Kidney (tissue), 14 donors: ENCODE data around the gene WDR77. TPM values are rescaled to one million over a fixed set of nuclear protein-coding genes. Genes with fewer than 3 reads are reported as not detected.

Source experiments
- DNase-seq, 5 donors: peaks; one replicate each; pipeline ENCODE4 v3.0.0-alpha.2; 2013 to 2020
- FAIRE-seq: peaks from 2 replicates; lab custom pipeline; 2012; peaks lifted over from hg19 to GRCh38; lab: Jason Lieb, UNC
- H3K27ac ChIP-seq, 2 donors: one replicate each; pipeline ENCODE4 v1.7.0; 2013; ENCODE audit warnings: low read depth in 2 of 2, low read length in 2 of 2, inconsistent platforms in 1 of 2
- H3K27me3 ChIP-seq: one replicate; pipeline ENCODE4 v1.7.1; 2013; ENCODE audit warnings: low read length, inconsistent platforms; ENCODE audit not compliant: control insufficient read depth, insufficient read depth
- H3K36me3 ChIP-seq, 3 donors: one replicate each; pipeline versions ENCODE4 v1.7.0 to v1.7.1; 2013; ENCODE audit warnings: low read length in 3 of 3, control low read depth in 1 of 3, inconsistent platforms in 1 of 3; ENCODE audit not compliant: insufficient read depth in 3 of 3, control insufficient read depth in 2 of 3
- H3K4me1 ChIP-seq, 3 donors: one replicate each; pipeline versions ENCODE4 v1.7.0 to v1.7.1; 2013; ENCODE audit warnings: low read length in 3 of 3, inconsistent platforms in 1 of 3, low read depth in 1 of 3; ENCODE audit not compliant: control insufficient read depth in 2 of 3, insufficient read depth in 2 of 3
- H3K4me3 ChIP-seq, 3 donors: one replicate each; pipeline versions ENCODE4 v1.7.0 to v1.8.1; 2013; ENCODE audit warnings: low read length in 3 of 3, control low read depth in 1 of 3, inconsistent platforms in 1 of 3
- H3K9ac ChIP-seq, 3 donors: one replicate each; pipeline versions ENCODE4 v1.7.0 to v1.7.1; 2013; ENCODE audit warnings: low read length in 3 of 3, control low read depth in 1 of 3, inconsistent platforms in 1 of 3
- H3K9me3 ChIP-seq, 3 donors: one replicate each; pipeline versions ENCODE4 v1.7.0 to v1.7.1; 2013; ENCODE audit warnings: low read length in 3 of 3, control low read depth in 1 of 3, inconsistent platforms in 1 of 3; ENCODE audit not compliant: control insufficient read depth in 2 of 3, insufficient read depth in 1 of 3
- intact Hi-C: fragments of 100-400 bp; cut with DNase I; formaldehyde crosslinking; loops from one replicate; pipeline ENCODE4 v1.11.1; 2022
- polyA plus RNA-seq: library from polyadenylated mRNA; stranded (reverse); fragments of 350-450 nt; fragmentation: Illumina TruSeq; extraction: RNeasy Lipid Tissue Mini Kit (QIAGEN cat#74804); gene quantifications from one replicate; pipeline ENCODE4 v1.2.3, GENCODE V29; 2014; ENCODE audit warnings: low read depth, low replicate concordance; ENCODE audit not compliant: insufficient read depth
- total RNA-seq: library from RNA; stranded (reverse); fragmentation: NEBNext Ultra II Directional; extraction: Animal tissue kit (Norgen Biotek cat#: 25700); gene quantifications from one replicate; pipeline ENCODE4 v1.2.1, GENCODE V29; 2021
- TF ChIP-seq, protein P1 (sequence below): IDR thresholded peaks from 3 replicates; pipeline ENCODE4 v1.5.1; 2012; ENCODE audit warnings: mild to moderate bottlenecking, moderate library complexity, borderline replicate concordance; ENCODE audit not compliant: insufficient read depth; ENCODE audit errors: extremely low read depth
- donor health status: control.
- donor health status: control.
- donor health status: control.
- donor health status: control.
- donor health status: control.
- donor health status: DM: yes; HTN: yes; CAD: no.
- donor health status: Normal renal cell carcinoma (clear cell type).

WDR77 gene
- total and polyA plus RNA-seq, 2 donors from 2014 or later: 26.5 to 28.2 TPM

DNA sequence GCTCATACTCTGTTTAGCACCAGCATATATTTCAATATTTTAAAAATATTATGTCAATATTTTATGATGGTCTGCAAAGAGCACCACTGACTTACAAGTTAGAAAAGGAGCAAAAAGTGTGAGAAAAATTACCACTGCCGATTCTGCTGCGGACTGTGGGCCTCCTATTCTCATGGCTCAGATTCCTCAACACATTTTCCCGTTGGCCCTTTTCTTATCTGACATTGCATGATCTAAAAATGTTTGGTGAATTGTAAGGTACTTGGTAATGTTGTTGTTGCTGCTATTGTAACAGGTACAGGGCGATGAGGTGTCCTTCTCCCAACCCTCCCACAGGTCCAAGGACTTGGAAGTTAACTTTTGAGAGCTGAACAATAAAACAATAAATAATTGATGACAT, 25.5 kb upstream of the WDR77 start:
- Histone ChIP-seq H3K36me3 (peaks cover 0 to 7% (median 6%) of the 10 kb centered on the region in 3 donors), H3K9ac (no peak overlapping the region), H3K4me1 (no peaks in the 10 kb centered on the region), H3K27ac (no peak overlapping the region), H3K27me3 (no peaks in the 10 kb centered on the region), H3K4me3 (no peak overlapping the region), H3K9me3 (no peaks in the 10 kb centered on the region)
- TF ChIP-seq, protein P1, sequence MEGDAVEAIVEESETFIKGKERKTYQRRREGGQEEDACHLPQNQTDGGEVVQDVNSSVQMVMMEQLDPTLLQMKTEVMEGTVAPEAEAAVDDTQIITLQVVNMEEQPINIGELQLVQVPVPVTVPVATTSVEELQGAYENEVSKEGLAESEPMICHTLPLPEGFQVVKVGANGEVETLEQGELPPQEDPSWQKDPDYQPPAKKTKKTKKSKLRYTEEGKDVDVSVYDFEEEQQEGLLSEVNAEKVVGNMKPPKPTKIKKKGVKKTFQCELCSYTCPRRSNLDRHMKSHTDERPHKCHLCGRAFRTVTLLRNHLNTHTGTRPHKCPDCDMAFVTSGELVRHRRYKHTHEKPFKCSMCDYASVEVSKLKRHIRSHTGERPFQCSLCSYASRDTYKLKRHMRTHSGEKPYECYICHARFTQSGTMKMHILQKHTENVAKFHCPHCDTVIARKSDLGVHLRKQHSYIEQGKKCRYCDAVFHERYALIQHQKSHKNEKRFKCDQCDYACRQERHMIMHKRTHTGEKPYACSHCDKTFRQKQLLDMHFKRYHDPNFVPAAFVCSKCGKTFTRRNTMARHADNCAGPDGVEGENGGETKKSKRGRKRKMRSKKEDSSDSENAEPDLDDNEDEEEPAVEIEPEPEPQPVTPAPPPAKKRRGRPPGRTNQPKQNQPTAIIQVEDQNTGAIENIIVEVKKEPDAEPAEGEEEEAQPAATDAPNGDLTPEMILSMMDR: no peak
- intact Hi-C loops: no loop called here
- no peak for FAIRE-seq
- no peak for DNase-seq

DNA sequence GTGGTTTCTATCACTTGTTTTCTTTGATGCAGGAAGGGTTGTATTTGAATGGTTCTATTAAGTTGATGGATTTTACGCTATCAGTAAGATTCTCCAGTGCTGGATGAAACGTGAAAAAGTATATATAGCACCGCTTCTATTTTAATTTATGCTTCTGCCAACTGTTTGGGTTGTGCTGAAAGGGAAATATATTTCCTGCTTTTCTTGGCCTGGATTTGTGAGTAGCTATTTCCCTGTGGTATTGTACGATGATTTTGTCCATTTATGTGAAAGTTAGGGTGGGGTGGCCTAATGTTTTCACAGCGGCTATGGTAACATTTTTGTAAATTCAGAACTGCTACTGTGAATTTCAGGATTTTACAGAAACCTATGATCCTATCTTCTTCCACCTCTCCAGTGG, 25.1 kb upstream of the WDR77 start:
- peak overlapping the region in 1 of 2 donors; percentile 32 for H3K27ac ChIP-seq
- intact Hi-C loops: no loop called here
- H3K4me3 ChIP-seq: peak overlapping the region in 1 of 3 donors; percentile 10
- H3K9me3 ChIP-seq: no peaks in the 10 kb centered on the region
- FAIRE-seq: no peak
- no peaks in the 10 kb centered on the region for H3K27me3 ChIP-seq
- H3K36me3 ChIP-seq: peaks cover 0 to 9% (median 8%) of the 10 kb centered on the region in 3 donors
- TF ChIP-seq, protein P1: no peak
- no peak for DNase-seq
- no peak overlapping the region for H3K9ac ChIP-seq
- no peaks in the 10 kb centered on the region for H3K4me1 ChIP-seq

DNA sequence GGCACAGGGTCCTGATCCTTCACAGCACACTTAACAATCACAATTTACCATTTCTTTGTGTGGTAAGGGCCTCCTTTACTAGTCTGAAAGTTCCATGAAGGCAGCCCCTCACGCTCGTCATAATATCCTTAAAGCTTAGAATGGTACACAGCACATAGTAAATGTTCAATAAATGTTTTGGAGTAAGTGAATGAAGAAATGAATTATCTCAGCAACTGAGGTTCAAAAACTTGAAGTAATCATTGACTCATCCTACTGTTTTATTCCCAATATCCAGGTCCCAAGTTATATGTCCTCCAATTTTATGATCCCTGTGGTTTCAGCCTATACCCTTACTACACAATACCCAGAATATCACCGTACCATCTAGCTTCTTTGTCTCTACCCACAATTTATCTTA, 22.5 kb upstream of the WDR77 start:
- H3K9me3 ChIP-seq: no peaks in the 10 kb centered on the region
- no peak overlapping the region for H3K9ac ChIP-seq
- FAIRE-seq (no peak), DNase-seq (no peak)
- H3K27me3 ChIP-seq: no peaks in the 10 kb centered on the region
- TF ChIP-seq, protein P1: no peak
- H3K27ac ChIP-seq: no peak overlapping the region
- no peaks in the 10 kb centered on the region for H3K4me1 ChIP-seq
- no peak overlapping the region for H3K4me3 ChIP-seq
- H3K36me3 ChIP-seq: peaks cover 0 to 9% (median 8%) of the 10 kb centered on the region in 3 donors
- intact Hi-C loops: no loop called here

DNA sequence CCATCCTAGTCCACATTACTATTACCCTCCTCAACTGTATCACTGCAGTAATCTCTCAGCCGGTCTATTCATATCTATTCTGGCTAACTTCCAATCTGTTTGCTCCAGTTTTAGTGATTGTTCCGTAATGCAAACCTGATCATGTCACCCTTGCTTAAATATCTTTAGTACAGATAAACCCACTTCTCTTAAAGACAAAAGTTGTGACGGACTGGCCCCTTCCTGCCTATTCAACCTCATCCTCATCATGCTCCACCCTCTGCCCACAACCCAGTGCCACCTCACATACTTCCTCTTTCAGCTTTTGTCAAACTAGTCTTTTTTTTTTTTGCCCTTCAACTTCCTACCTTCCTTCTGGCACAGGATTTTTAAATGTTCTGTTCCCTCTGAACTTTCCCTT, 22.0 kb upstream of the WDR77 start:
- no peak overlapping the region for H3K4me3 ChIP-seq
- FAIRE-seq: no peak
- no peaks in the 10 kb centered on the region for H3K4me1 ChIP-seq
- TF ChIP-seq, protein P1: no peak
- H3K9me3 ChIP-seq: no peaks in the 10 kb centered on the region
- no peaks in the 10 kb centered on the region for H3K27me3 ChIP-seq
- peaks cover 0 to 9% (median 8%) of the 10 kb centered on the region in 3 donors for H3K36me3 ChIP-seq
- intact Hi-C loops: no loop called here
- no peak overlapping the region for H3K9ac ChIP-seq
- H3K27ac ChIP-seq: no peak overlapping the region
- no peak for DNase-seq
